GM12873 (cell line): ENCODE data around the gene CTDP1.

Experiments
- TF ChIP-seq, protein P1 (sequence below): IDR thresholded peaks from 2 replicates; pipeline ENCODE4 v1.5.1; 2012; ENCODE audit warnings: low read depth, mild to moderate bottlenecking, moderate library complexity, low read length, control low read depth; ENCODE audit not compliant: insufficient read depth; ENCODE audit errors: missing control alignments

The CTDP1 gene

DNA sequence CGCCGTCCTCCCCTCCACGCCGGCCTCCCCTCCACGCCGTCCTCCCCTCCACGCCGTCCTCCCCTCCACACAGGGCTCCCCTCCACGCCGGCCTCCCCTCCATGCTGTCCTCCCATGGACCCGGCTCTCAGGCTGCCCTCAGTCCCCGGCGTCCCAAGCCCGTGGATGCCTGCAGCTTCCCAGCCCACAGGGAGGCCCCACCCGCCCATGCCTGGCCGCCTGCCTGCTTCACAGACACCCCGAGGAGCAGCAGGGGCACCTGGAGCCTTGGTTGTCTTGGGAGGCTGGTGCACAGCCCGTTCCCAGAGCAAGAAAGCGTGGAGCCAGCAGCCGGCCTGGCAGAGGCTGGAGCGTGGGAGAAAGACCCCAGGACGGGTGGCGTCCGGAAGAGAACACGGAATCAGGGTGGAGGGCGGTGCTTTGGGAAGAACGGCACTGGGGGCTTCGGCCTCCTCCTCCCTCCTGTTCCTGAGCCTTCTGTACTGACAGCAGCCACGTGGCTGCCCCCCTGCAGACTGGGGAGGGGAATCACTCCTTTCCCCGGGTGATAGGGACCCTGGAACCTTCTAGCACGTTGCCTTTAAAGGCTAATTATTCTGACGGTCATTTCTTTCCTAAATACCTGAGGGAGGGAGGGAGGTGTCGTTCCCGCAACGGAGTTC, 92.0 kb downstream of the CTDP1 start:
- TF ChIP-seq, protein P1, sequence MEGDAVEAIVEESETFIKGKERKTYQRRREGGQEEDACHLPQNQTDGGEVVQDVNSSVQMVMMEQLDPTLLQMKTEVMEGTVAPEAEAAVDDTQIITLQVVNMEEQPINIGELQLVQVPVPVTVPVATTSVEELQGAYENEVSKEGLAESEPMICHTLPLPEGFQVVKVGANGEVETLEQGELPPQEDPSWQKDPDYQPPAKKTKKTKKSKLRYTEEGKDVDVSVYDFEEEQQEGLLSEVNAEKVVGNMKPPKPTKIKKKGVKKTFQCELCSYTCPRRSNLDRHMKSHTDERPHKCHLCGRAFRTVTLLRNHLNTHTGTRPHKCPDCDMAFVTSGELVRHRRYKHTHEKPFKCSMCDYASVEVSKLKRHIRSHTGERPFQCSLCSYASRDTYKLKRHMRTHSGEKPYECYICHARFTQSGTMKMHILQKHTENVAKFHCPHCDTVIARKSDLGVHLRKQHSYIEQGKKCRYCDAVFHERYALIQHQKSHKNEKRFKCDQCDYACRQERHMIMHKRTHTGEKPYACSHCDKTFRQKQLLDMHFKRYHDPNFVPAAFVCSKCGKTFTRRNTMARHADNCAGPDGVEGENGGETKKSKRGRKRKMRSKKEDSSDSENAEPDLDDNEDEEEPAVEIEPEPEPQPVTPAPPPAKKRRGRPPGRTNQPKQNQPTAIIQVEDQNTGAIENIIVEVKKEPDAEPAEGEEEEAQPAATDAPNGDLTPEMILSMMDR: no peak

DNA sequence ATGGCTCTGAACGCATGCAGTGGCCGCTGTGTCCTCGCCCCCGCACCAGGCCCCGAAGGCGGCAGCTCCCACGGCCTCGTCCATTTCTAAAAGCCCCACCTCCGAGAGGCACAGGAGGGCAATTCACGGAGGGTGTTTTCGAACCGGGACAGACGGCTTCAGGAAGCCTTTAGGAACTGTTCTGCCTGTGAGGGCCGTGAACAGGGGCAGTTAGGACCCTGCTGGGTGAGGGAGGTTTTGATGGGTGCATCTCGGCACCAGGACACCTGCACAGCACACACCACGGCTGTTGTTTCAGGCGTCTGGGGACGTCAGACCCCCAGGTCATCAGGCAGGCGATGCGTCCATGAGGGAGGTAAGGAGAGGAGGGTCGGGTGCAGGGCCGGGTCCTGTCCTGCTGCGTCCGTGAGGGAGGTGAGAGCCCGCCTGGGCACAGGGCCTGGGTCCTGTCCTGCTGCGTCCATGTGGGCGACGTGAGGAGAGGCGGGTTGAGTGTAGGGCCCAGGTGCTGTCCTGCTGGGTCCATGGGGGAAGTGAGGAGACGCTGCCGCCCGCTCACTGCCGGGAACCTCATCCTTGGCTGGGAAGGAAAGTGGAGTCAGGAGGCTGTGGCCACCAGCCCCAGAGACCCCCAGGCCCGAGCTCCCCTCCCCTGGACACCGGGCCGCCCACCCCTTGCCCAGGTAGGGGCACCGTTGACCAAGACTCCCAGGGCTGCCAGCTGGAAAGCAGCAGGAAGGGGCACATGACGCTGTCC, 92.7 kb downstream of the CTDP1 start:
- TF ChIP-seq, protein P1: no peak

DNA sequence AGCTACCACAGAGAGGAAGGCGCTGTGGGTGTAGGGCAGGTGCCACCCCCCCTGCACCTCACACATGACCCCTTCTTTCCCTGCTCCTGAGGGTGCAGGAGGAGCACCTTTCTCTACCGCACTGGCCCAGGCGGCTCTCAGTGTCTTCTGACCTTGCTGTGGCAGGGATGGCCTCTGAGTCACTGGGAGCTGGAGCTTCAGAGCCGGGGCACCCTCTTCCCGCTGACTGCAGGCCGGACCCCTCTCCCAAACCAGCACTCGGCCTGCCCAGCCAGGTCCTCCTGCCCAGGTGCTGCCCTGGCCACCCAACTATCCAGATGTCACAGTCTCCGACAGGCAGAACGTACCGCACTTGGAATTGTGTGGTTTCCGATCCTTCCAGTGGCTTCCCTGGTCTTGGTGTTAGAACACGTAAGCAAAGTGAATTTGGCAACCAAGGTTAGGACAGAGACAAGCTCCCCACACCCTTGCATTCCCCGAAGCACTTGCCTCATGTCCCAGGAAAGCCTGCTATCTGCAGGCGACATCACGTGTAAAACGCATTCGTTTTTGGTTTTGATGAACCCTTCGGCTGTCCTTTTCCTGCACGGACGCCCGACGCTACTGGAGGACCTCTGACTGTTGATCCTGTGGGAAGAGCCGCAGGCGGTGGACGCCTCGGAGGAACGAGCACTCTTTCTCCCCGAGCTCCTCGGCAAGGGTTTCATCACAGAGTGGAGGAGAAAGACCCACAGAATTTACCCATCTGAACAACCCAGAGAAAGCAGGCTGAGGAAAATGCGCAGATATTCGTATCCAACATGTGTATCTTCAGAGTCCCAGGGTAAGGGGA, 93.5 kb downstream of the CTDP1 start:
- TF ChIP-seq, protein P1: no peak

DNA sequence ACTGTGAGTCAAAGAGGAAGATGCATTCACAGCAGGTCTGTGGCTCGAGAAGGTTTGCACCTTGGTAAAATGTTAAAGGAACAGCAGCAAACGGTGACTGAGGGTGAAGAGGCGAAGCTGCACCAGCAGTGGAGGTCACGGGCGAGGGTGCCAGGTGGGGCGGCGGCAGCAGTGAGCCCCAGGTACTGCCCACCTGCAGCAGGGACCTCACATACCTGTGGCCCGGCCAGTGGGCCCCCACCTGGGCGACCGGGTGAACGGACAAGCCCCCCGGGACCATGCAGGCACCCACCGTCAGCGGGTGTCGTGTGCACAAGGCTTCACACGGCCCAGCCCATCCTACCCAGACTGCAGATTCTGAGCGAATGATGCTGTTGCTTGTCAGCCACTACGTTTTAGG, 94.5 kb downstream of the CTDP1 start:
- TF ChIP-seq, protein P1: no peak

DNA sequence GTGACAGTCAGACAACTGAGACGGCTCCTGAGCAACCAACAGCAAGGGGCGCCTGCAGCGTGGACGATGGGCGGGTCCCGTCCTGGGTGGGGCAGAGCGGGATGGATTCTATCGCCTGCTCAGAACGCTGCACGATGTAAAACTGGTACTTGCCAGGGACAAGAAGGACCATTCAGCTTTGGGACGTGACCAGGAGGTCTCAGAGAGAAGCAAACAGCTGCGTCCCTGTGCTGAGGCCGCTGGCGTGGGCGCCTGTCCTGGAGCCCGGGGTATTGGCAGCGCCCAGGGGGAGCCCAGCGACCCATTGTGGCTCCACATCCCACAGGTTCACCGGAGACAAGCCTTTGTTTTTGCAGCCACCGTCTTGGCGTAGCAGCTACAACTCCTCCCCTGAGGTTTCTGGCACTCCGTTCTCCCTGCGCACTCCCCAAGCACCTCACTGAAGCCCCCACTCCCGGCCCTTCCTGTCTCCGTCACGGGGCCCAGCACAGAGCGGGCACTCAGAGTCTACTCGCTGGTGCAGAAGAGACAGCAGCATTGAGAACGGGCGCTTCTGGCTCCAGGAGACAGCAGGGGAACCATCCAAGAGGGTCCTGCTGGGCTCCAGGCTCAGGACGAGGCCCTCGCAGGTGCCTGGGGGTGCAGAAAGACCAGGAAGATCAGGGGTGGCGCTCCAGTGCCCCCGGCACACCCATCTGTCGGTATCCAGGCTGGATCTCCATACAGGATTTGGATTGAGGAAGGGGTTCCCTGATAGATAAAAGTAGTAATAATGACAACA, 96.0 kb downstream of the CTDP1 start:
- TF ChIP-seq, protein P1: no peak

DNA sequence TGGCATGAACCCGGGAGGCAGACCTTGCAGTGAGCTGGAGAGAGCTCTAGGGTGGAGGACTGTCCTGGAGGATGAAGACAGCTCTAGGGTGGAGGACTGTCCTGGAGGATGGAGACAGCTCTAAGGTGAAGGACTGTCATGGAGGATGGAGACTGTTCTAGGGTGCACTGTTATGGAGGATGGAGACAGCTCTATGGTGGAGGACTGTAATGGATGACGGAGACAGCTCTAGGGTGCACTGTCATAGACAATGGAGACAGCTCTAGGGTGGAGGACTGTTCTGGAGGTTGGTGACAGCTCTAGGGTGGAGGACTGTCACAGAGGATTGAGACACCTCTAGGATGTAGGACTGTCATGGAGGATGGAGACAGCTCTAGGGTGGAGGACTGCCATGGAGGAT, 97.1 kb downstream of the CTDP1 start:
- TF ChIP-seq, protein P1: no peak
